OCI-LY3 (cell line): ENCODE results near the gene RIPK4.

Experiments used
- H2AFZ ChIP-seq: fragments of 200-600, 300-600 bp; shearing (Covaris generic); 2 replicates; pipeline ENCODE4 v1.6.0; 2014; ENCODE audit warnings: antibody characterized with exemption, low read depth, low read length
- H3K27ac ChIP-seq: fragments of 200-600, 300-600 bp; sonication (generic); 2 replicates; pipeline ENCODE4 v1.5.1; 2014; ENCODE audit warnings: mild to moderate bottlenecking, low read length, moderate library complexity, mixed read lengths
- H3K27me3 ChIP-seq: fragments of 200-600, 300-600 bp; sonication (generic); 2 replicates; pipeline ENCODE4 v1.6.1; 2014; ENCODE audit warnings: low read depth, low read length, mixed read lengths
- H3K36me3 ChIP-seq: fragments of 200-600, 300-600 bp; sonication (generic); replicated peaks from 2 replicates; pipeline ENCODE3; 2014; ENCODE audit warnings: low read depth, low read length, mixed read lengths
- H3K4me1 ChIP-seq: fragments of 300-600, 200-600 bp; sonication (generic); 2 replicates; pipeline ENCODE4 v1.6.1; 2014; ENCODE audit warnings: low read length, mixed read lengths
- H3K4me2 ChIP-seq: fragments of 200-600, 300-600 bp; sonication (generic); 2 replicates; pipeline ENCODE4 v1.6.1; 2014; ENCODE audit warnings: low read length, mixed read lengths
- H3K4me3 ChIP-seq: fragments of 300-600, 200-600 bp; sonication (generic); 2 replicates; pipeline ENCODE4 v1.5.1; 2014; ENCODE audit warnings: antibody characterized with exemption, mild to moderate bottlenecking, low read length, moderate library complexity
- H3K79me2 ChIP-seq: fragments of 300-600, 200-600 bp; shearing (Covaris generic); 2 replicates; pipeline ENCODE4 v1.6.1; 2014; ENCODE audit warnings: mild to moderate bottlenecking, low read length, mixed read lengths
- H3K9ac ChIP-seq: fragments of 300-600, 200-600 bp; shearing (Covaris generic); 2 replicates; pipeline ENCODE4 v1.6.0; 2014; ENCODE audit warnings: mild to moderate bottlenecking, low read length, moderate library complexity
- H3K9me3 ChIP-seq: fragments of 200-600, 300-600 bp; shearing (Covaris generic); 2 replicates; pipeline ENCODE4 v1.6.1; 2014; ENCODE audit warnings: low read length, mixed read lengths; ENCODE audit not compliant: insufficient read depth
- H4K20me1 ChIP-seq: fragments of 200-600, 300-600 bp; sonication (generic); 2 replicates; pipeline ENCODE4 v1.6.1; 2016; ENCODE audit warnings: low read length, mixed read lengths; ENCODE audit not compliant: insufficient read depth
- CTCF ChIP-seq: fragments of 200-600, 300-600 bp; sonication (generic); IDR thresholded peaks from 2 replicates; pipeline ENCODE4 v1.5.1; 2014; ENCODE audit warnings: antibody characterized with exemption, low read length, low read depth
- EZH2phosphoT487 ChIP-seq: fragments of 200-600 bp; shearing (Covaris generic); IDR thresholded peaks from 2 replicates; pipeline ENCODE4 v1.6.1; 2018; ENCODE audit warnings: antibody characterized with exemption, mixed run types, low read depth

Gene RIPK4

DNA sequence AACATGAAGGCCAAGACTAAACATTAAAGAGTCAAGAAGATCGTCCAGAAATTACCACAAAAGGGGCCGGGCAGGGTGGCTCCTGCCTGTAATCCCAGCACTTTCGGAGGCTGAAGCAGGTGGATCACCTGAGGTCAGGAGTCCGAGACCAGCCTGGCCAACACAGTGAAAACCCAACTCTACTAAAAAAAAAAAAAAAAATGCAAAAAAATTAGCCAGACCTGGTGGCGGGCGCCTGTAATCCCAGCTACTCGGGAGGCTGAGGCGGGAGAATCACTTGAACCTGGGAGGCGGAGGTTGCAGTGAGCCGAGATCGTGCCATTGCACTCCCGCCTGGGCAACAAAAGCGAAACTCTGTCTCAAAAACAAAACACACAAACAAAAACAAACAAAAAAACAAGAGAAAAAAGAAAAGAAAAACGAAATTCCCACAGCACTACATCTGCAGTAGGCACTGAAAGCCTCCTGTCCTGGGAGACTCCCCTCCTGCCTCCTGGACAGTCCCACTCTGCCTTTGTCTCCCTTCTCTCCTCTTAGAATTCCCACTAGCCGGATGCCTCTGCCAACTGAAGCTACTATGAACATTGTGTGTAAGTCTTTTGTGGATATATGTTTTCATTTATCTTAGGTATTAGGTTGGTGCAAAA, 17.7 kb upstream of the RIPK4 start:
- Histone ChIP-seq H3K9me3 (no peaks in the 10 kb centered on the region), H3K36me3 (no peaks in the 10 kb centered on the region), H3K9ac (no peak overlapping the region), H4K20me1 (no peaks in the 10 kb centered on the region), H3K27ac (no peak overlapping the region), H3K27me3 (peaks cover 6% of the 10 kb centered on the region), H3K4me3 (no peak overlapping the region), H3K4me1 (no peaks in the 10 kb centered on the region), H3K4me2 (no peak overlapping the region), H3K79me2 (no peaks in the 10 kb centered on the region), H2AFZ (no peak overlapping the region)
- no peak for TF ChIP-seq CTCF
- no peak for TF ChIP-seq EZH2phosphoT487

GRCh38 chr21:41783476-41784180, 16.8 kb upstream of the RIPK4 start:
- Histone ChIP-seq H2AFZ (no peak overlapping the region), H3K79me2 (no peaks in the 10 kb centered on the region), H4K20me1 (no peaks in the 10 kb centered on the region), H3K4me2 (no peak overlapping the region), H3K4me3 (no peak overlapping the region), H3K27ac (no peak overlapping the region), H3K4me1 (no peaks in the 10 kb centered on the region), H3K36me3 (no peaks in the 10 kb centered on the region), H3K9me3 (no peaks in the 10 kb centered on the region), H3K9ac (no peak overlapping the region), H3K27me3 (peaks cover 6% of the 10 kb centered on the region)
- TF ChIP-seq CTCF (no peak), EZH2phosphoT487 (no peak)

- no peaks in the 10 kb centered on the region for H4K20me1 ChIP-seq
- H3K9me3 ChIP-seq = no peaks in the 10 kb centered on the region
- no peaks in the 10 kb centered on the region for H3K36me3 ChIP-seq
- no peaks in the 10 kb centered on the region for H3K79me2 ChIP-seq
- H2AFZ ChIP-seq = no peak overlapping the region
- H3K4me1 ChIP-seq = no peaks in the 10 kb centered on the region
- H3K9ac ChIP-seq = no peak overlapping the region
- TF ChIP-seq EZH2phosphoT487 (no peak), CTCF (no peak)
- H3K4me3 ChIP-seq = no peak overlapping the region
- H3K27me3 ChIP-seq = peaks cover 6% of the 10 kb centered on the region
- H3K27ac ChIP-seq = no peak overlapping the region
- H3K4me2 ChIP-seq = no peak overlapping the region
Observed at GRCh38 chr21:41781050-41781410, 14.2 kb upstream of the RIPK4 start.

GRCh38 chr21:41780337-41781049, 13.6 kb upstream of the RIPK4 start:
- TF ChIP-seq CTCF (no peak), EZH2phosphoT487 (no peak)
- H3K4me1 ChIP-seq = no peaks in the 10 kb centered on the region
- H2AFZ ChIP-seq = no peak overlapping the region
- H3K27me3 ChIP-seq = peaks cover 6% of the 10 kb centered on the region
- no peaks in the 10 kb centered on the region for H4K20me1 ChIP-seq
- H3K4me2 ChIP-seq = no peak overlapping the region
- H3K27ac ChIP-seq = no peak overlapping the region
- no peaks in the 10 kb centered on the region for H3K79me2 ChIP-seq
- H3K4me3 ChIP-seq = no peak overlapping the region
- H3K9ac ChIP-seq = no peak overlapping the region
- H3K9me3 ChIP-seq = no peaks in the 10 kb centered on the region
- no peaks in the 10 kb centered on the region for H3K36me3 ChIP-seq
